Suprapubic skin (tissue), 3 donors: Measurements from ENCODE around the gene SYNGR1.

Experiments
- CTCF ChIP-seq, 2 donors: fragments of 200-600 bp in 1 of 2; fragments of 450-650 bp in 1 of 2; sonication (generic) in 1 of 2; IDR thresholded peaks; one replicate each; pipeline ENCODE4 v1.5.1; 2016 to 2019; ENCODE audit warnings: antibody characterized with exemption in 2 of 2, mild to moderate bottlenecking in 1 of 2, moderate library complexity in 1 of 2
- POLR2A ChIP-seq, 2 donors: fragments of 450-650 bp; IDR thresholded peaks; one replicate each; pipeline ENCODE4 v1.6.1; 2017; ENCODE audit warnings: antibody characterized with exemption in 2 of 2, mild to moderate bottlenecking in 2 of 2, moderate library complexity in 2 of 2

GRCh38 chr22:39434243-39434653, 84.5 kb downstream of the SYNGR1 start:
- TF ChIP-seq CTCF (IDR thresholded peaks at IDR 0.05), result no peak
- no peak for TF ChIP-seq POLR2A (IDR thresholded peaks at IDR 0.05)
